OCI-M2 (cell line): Measurements from ENCODE around the gene HMGCL.
"Not testable (repeated sequence)": the region's sequence is repeated elsewhere in the genome, so short reads cannot be mapped to it uniquely, and the experiment has no call there.

ENCODE experiments used
- DNase-seq: peaks from one replicate; lab custom pipeline; 2025; ENCODE audit not compliant: unreplicated experiment; lab: John Stamatoyannopoulos, UW

Gene HMGCL

GRCh38 chr1:23827717-23828116 is 2.5 kb upstream of the HMGCL start:
- DNase-seq = no peak

DNA sequence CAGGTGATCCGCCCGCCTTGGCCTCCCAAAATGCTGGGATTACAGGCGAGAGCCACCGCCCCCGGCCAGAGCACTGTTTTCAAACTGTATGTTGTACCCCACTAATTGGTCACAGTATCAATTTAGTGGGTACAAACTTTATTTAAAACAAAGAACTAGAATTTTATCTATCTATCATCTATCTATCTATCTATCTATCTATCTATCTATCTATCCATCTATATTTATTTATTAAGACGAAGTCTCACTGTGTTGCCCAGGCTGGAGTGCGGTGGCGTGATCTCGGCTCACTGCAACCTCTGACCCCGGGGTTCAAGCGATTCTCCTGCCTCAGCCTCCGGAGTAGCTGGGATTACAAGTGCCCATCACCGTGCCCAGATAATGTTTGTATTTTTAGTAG is 1.4 kb upstream of the HMGCL start:
- not testable (repeated sequence) for DNase-seq

- DNase-seq = no peak
Observed at GRCh38 chr1:23825762-23826522, 713 bp upstream of the HMGCL start.

GRCh38 chr1:23824711-23825075 is 536 bp downstream of the HMGCL start:
- no peak for DNase-seq

GRCh38 chr1:23823767-23824166 is 1.5 kb downstream of the HMGCL start:
- no peak for DNase-seq

GRCh38 chr1:23817633-23818032 is 7.6 kb downstream of the HMGCL start:
- no peak for DNase-seq

GRCh38 chr1:23816906-23817305 is 8.3 kb downstream of the HMGCL start:
- DNase-seq = no peak

DNA sequence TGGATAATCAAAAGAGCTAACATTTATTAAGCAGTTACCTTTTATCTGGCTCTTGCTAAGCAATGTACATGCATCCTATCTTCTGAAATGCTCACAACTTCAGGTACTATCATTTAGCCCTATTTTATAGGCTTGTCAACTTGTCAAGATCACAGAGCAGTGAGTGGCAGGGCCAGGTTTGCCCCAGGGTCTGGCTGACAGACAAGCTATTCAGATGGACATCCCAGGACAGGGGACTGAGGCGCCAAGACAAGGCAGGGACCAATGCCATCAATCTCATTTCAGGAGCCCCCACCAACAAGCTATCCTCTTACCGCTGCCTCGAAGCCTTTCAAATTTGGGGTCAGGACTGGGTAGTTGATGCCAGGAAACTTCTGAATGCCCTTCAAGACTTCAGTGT is 8.9 kb downstream of the HMGCL start:
- no peak for DNase-seq

GRCh38 chr1:23814016-23814415 is 11.2 kb downstream of the HMGCL start:
- no peak for DNase-seq

DNA sequence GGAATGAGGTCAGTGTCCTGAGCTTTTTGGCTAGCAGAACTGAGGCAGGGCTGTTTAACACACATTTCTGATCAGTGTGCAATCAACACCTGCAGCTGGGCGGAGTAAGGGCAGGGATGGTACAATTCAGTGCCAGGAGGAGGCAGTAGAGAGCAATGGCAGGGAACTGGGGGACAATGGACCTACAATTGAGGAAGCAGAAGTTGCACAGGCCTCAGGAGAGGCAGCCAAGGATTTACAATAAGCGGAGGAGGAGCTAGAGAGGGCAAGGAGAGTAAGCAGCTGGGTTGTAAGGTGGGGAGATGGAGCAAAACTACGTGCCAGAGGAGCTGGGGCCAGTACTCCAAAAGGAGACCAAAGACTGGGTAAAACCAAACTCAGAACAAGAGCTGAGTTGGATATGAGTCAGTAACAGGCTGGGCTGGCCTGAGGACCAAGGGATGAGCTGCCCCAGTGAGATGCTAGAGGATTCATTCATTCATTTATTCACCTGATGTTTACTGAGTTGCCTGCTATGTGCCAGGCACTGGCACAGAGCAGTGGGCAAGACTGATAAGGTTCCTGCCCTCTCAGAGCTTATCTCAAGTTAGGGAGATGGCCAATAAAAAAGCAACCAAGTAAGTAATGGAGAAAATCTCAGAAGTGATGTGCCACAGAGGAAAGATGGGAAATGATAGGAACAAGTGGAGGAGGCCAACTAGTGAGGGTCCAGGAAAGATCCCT is 14.2 kb downstream of the HMGCL start:
- no peak for DNase-seq

GRCh38 chr1:23809751-23810171 is 15.5 kb downstream of the HMGCL start:
- DNase-seq = peak; percentile 36

DNA sequence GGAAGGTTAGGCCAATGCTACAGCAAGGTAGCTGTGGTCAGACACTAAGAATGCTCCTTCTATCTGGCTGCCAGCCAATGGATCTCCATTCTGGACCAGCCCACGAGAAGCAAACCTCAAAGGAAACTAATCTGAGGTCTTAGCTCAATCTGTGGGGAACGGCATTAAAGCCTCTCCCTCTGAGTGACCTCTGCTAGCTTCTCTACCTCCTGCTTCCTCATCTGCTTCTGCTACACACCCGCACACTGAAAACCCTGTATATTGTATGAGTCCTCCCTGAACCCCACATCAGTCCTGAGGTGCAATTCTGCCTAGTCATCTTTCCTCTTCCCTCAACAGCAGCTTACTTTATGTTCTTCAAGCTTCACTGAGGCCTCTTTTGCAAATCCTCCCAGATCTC is 17.8 kb downstream of the HMGCL start:
- DNase-seq = no peak

DNA sequence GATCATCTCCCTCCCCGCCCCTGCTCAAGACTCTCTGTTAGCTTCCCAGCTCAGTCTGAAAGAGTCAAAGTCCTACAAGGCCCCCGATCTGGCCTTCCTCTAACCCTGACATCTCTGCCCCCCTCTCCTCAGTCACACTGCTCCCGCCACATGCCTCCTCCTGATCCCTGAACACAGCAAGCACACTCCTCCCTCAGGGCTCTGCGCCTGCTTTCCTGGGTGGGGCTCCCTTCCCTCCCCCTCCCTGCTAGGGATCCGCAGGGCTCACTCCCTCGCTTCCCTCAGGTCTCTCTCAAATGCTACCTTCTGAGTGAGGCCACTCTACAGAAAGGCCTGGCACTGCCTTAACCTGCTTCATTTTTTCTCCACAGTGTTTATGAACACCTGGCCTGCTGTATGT is 18.9 kb downstream of the HMGCL start:
- DNase-seq = no peak

DNA sequence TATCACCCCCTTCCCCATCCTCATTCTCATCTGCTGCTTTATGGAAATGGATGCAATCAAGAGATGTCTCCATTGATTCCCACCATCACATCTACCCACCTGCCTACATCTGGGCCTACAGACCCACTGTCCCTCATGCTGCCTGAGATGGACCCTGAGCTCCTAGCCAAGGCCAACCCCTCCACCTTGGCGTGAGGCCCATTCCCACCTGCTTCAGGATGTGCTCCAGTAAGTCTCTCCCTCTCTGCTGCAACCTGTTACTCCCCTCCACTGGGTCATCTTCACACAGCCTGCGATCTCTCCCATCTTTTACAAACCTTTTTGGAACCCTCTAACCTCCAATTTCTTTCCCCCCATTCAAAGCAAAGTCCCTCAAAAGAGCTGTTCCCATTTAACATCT is 20.2 kb downstream of the HMGCL start:
- DNase-seq = no peak

- no peak for DNase-seq
Observed at GRCh38 chr1:23804183-23804835, 20.9 kb downstream of the HMGCL start.

- no peak for DNase-seq
Observed at GRCh38 chr1:23803674-23804073, 21.6 kb downstream of the HMGCL start.

DNA sequence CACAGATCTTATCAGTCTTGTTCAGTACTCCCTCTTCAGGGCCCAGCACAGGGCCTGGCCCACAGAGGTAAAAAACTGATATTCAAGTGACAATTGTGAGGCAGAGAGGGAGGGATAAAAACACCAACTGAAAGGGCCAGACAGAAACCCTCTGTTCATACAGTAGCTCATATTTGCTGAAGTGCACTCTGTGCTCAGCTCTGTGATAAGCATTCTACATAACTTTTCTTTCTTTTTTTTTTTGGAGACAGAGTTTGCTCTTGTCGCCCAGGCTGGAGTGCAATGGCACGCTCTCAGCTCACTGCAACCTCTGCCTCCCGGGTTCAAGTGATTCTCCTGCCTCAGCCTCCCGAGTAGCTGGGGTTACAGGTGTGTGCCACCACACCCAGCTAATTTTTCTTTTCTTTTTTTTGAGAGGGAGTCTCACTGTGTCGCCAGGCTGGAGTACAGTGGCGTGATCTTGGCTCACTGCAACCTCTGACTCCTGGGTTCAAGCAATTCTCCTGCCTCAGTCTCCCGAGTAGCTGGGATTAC is 22.4 kb downstream of the HMGCL start:
- not testable (repeated sequence) for DNase-seq

- DNase-seq = no peak
Observed at GRCh38 chr1:23801876-23802275, 23.4 kb downstream of the HMGCL start.

DNA sequence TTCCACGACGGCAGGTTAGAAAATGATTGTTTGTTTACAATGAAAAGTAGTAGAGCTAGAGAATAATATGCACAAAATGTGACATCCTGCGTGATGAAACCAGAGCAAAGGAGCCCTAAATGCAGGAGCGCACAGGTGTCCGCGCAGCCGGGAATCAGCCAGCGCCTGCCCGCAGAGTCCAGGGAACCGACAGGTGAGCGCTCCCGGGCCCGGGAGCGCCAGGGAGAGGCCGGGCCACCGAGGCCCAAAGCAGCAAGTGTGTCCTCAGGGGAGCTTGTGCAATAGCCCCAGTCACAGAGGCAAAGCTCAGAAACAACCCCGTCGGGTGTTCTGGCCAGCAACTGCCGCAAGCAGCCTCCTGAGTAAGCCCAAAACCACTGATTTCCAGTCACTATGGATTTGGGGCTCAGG is 23.9 kb downstream of the HMGCL start:
- DNase-seq = no peak

GRCh38 chr1:23800400-23801337 is 24.6 kb downstream of the HMGCL start, which contains the start of gene GALE:
GALE (minus strand) TSS chr1:23800754; CDS start chr1:23799007, 1,747 bp downstream.
- no peak for DNase-seq
